ENCODE data around the gene TH.

DNA sequence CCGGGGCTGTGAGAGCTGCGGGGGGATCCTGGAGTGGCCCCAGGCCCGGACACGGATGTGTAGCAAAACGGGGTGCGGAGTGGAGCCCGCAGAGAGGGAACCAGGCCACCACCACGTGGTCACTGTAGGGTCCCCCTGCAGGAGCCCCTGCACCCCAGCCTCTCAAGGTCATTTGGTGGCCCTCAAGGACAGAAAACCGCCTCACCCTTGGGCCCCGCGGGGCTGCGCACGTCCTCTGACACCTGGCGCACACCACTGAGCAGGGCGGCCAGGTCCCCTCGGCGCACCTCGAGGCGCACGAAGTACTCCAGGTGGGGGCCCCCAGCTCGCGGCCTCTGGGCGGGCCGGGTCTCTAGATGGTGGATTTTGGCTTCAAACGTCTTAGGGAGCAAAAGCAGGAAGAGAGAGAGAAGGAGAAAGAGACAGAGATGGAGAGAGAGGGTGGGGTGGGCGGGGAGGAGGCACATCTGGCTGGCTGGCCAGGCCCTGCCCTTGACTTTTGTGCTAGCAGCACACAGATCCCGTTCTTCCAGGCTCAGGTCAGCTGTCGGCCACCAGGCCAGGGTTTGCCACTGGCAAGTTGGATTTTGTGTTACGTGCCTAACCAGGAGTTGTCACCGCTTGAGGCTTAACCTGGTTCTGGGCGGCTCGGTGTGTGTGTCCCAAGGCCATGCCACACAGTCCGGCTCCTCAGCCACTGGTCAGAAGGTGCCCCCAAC, 3.2 kb downstream of the TH start:
- TF ChIP-seq, protein P1, sequence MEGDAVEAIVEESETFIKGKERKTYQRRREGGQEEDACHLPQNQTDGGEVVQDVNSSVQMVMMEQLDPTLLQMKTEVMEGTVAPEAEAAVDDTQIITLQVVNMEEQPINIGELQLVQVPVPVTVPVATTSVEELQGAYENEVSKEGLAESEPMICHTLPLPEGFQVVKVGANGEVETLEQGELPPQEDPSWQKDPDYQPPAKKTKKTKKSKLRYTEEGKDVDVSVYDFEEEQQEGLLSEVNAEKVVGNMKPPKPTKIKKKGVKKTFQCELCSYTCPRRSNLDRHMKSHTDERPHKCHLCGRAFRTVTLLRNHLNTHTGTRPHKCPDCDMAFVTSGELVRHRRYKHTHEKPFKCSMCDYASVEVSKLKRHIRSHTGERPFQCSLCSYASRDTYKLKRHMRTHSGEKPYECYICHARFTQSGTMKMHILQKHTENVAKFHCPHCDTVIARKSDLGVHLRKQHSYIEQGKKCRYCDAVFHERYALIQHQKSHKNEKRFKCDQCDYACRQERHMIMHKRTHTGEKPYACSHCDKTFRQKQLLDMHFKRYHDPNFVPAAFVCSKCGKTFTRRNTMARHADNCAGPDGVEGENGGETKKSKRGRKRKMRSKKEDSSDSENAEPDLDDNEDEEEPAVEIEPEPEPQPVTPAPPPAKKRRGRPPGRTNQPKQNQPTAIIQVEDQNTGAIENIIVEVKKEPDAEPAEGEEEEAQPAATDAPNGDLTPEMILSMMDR (conservative IDR thresholded peaks at IDR 0.05; ENCODE audit: low read depth, low read length), result no peak
- no peak for TF ChIP-seq BHLHE40 (IDR thresholded peaks at IDR 0.05; ENCODE audit: low read depth, low read length)
- TF ChIP-seq POLR2A (IDR thresholded peaks at IDR 0.05; ENCODE audit: low read depth, low read length), result no peak
